WTC11 (cell line): ENCODE results near the gene NTN4.

Source experiments
- CTCF ChIP-seq: fragments of 200-600 bp; IDR thresholded peaks from 2 replicates; pipeline ENCODE4 v1.8.0; 2022; ENCODE audit warnings: antibody characterized with exemption
- TEAD4 ChIP-seq: sonication (generic); formaldehyde crosslinking; IDR thresholded peaks from 2 replicates; pipeline ENCODE4 v1.8.0; 2022; ENCODE audit warnings: mild to moderate bottlenecking, missing genetic modification reagents

- TF ChIP-seq CTCF (no peak), TEAD4 (CRISPR knock-in tag) (no peak)
Measured at GRCh38 chr12:95624589-95624988, 166.0 kb downstream of the NTN4 start.
